Psoas muscle (tissue), 8 donors: ENCODE measurements around the gene RHOT2. TPM values are rescaled to one million over a fixed set of nuclear protein-coding genes. Genes with fewer than 3 reads are reported as not detected.

Experiments
- ATAC-seq, 4 donors: fragments of 200-7000 bp; cut with Tn5 transposase; one replicate each; pipeline ENCODE4 v1.9.1; 2020; ENCODE audit warnings: moderate library complexity in 3 of 4, mild to moderate bottlenecking in 2 of 4
- DNase-seq, 2 donors: peaks; one replicate each; pipeline ENCODE4 v3.0.0-alpha.2; 2020
- H3K27ac ChIP-seq: fragments of 200-600 bp; one replicate; pipeline ENCODE4 v1.8.0; 2022
- H3K27me3 ChIP-seq, 3 donors: fragments of 200-600 bp in 1 of 3; one replicate each; pipeline versions ENCODE4 v1.6.1 to v1.8.0; 2013 to 2022; ENCODE audit warnings: low read length in 2 of 3, mild to moderate bottlenecking in 2 of 3, moderate library complexity in 1 of 3; ENCODE audit not compliant: insufficient read depth in 3 of 3
- H3K36me3 ChIP-seq, 2 donors: fragments of 200-600 bp in 1 of 2; one replicate each; pipeline versions ENCODE4 v1.6.1 to v1.8.0; 2013 to 2022; ENCODE audit warnings: low read depth in 1 of 2, mild to moderate bottlenecking in 1 of 2, moderate library complexity in 1 of 2; ENCODE audit not compliant: insufficient read depth in 1 of 2
- H3K4me1 ChIP-seq: fragments of 200-600 bp; one replicate; pipeline ENCODE4 v1.8.0; 2022
- H3K4me3 ChIP-seq: fragments of 200-600 bp; one replicate; pipeline ENCODE4 v1.8.0; 2022; ENCODE audit warnings: mild to moderate bottlenecking
- H3K9me3 ChIP-seq: fragments of 200-600 bp; one replicate; pipeline ENCODE4 v1.8.0; 2022
- CTCF ChIP-seq: fragments of 200-600 bp; IDR thresholded peaks from one replicate; pipeline ENCODE4 v1.8.0; 2022; ENCODE audit warnings: antibody characterized with exemption
- WGBS, 3 donors: extraction: QIAGEN DNeasy Blood & Tissue Kit; methylation state at CpG; one replicate each; pipeline versions ENCODE4 v1.1.6 to v1.1.7; 2013; 5-methylcytosine and 5-hydroxymethylcytosine counted together
- intact Hi-C, 2 donors: fragments of 100-400 bp; cut with DNase I; formaldehyde crosslinking; loops; one replicate each; pipeline versions ENCODE4 v1.11.0 to v1.14.2; 2022
- polyA plus RNA-seq, 3 donors: library from polyadenylated mRNA; stranded (reverse); fragments of 200-250 nt; gene quantifications; one replicate each; pipeline ENCODE4 v1.2.3, GENCODE V29; 2013
- total RNA-seq, 4 donors: library from RNA; stranded (reverse); fragmentation: NEBNext Ultra II Directional in 2 of 4; extraction: Animal tissue kit (Norgen Biotek cat#: 25700) in 2 of 4; gene quantifications; one replicate each; pipeline versions ENCODE4 v1.2.1 to v1.2.4, GENCODE V29; 2021 to 2023
- donor health status: healthy with polysubstance abuse.
- donor health status: DM: no; HTN: no; CAD: no; lungs with moderate emphysema.
- donor health status: Bipolar disorder and iron deficiency.
- donor health status: healthy.
- donor health status: DM: yes; HTN: yes; CAD: no.
- donor health status: DM: no; HTN: no; CAD: no.
- donor health status: DM: no; HTN: no; CAD: no.
- donor health status: DM: yes; HTN: yes; CAD: no.

Gene RHOT2
- total and polyA plus RNA-seq, 7 donors = 38.8 to 75.8 (median 52.3) TPM

- ATAC-seq = peak; percentile 90 to 91 (median 90)
- peak; percentile 95 to 96 for DNase-seq
- Histone ChIP-seq H3K27ac (no peak within 1 kb of the TSS), H3K9me3 (no peaks in the 10 kb centered on the region), H3K4me3 (peak within 1 kb of the TSS; percentile 74), H3K4me1 (peaks cover 12% of the 10 kb centered on the region), H3K27me3 (peaks cover 0 to 18% (median 9%) of the 10 kb centered on the region in 3 donors), H3K36me3 (no peaks in the 10 kb centered on the region)
- no peak for TF ChIP-seq CTCF
- intact Hi-C loops = loop anchor here in 1 of 2 donors (5.0 kb wide), 2 partner anchors 72 to 342 kb away; partner anchors contain the start of genes CHTF18 and RPUSD1
- 4 to 15% (median 7%) methylated on average over 23 to 108 of the region's 108 CpGs for WGBS, 3 donors
Observed at GRCh38 chr16:714558-715476, 46.9 kb downstream of the RHOT2 start, which contains the start of gene METRN. TSS of gene METRN (plus strand) at chr16:715118. CDS start at chr16:715290, 172 bp downstream.

- Histone ChIP-seq H3K27me3 (peaks cover 0 to 10% (median 3%) of the 10 kb centered on the region in 3 donors), H3K27ac (no peak overlapping the region), H3K9me3 (no peaks in the 10 kb centered on the region), H3K36me3 (no peaks in the 10 kb centered on the region), H3K4me3 (peak overlapping the region; percentile 74), H3K4me1 (peaks cover 18% of the 10 kb centered on the region)
- no peak for TF ChIP-seq CTCF
- intact Hi-C loops = no loop called here
- 0 to 2% (median 1%) methylated on average over 58 to 74 of the region's 74 CpGs for WGBS, 3 donors
- DNase-seq (no peak), ATAC-seq (no peak)
Observed at GRCh38 chr16:715477-716199, 47.7 kb downstream of the RHOT2 start.

- no peaks in the 10 kb centered on the region for H3K9me3 ChIP-seq
- peak overlapping the region; percentile 74 for H3K4me3 ChIP-seq
- peaks cover 18% of the 10 kb centered on the region for H3K4me1 ChIP-seq
- no peak for ATAC-seq
- intact Hi-C loops = no loop called here
- peaks cover 0 to 4% (median 2%) of the 10 kb centered on the region in 3 donors for H3K27me3 ChIP-seq
- no peak for TF ChIP-seq CTCF
- WGBS, 3 donors = 10 to 36% (median 17%) methylated on average over 2 to 12 of the region's 12 CpGs
- no peak overlapping the region for H3K27ac ChIP-seq
- no peak for DNase-seq
- no peaks in the 10 kb centered on the region for H3K36me3 ChIP-seq
Observed at GRCh38 chr16:716200-716568, 48.3 kb downstream of the RHOT2 start.

- Histone ChIP-seq H3K4me1 (peaks cover 24% of the 10 kb centered on the region), H3K36me3 (peaks cover 0 to under 1% of the 10 kb centered on the region in 2 donors), H3K9me3 (no peaks in the 10 kb centered on the region), H3K27ac (no peak overlapping the region), H3K27me3 (peaks cover 0 to 2% (median 0%) of the 10 kb centered on the region in 3 donors), H3K4me3 (no peak overlapping the region)
- intact Hi-C loops = no loop called here
- TF ChIP-seq CTCF = no peak
- WGBS, 3 donors = 86 to 88% (median 87%) methylated on average over 26 to 29 of the region's 29 CpGs
- ATAC-seq (no peak), DNase-seq (no peak)
Observed at GRCh38 chr16:716768-717325, 48.9 kb downstream of the RHOT2 start.
